ENCODE results near the gene CDH4.

Gene CDH4

GRCh38 chr20:61784801-61785566, 532.9 kb downstream of the CDH4 start:
- no CpG with 5 or more reads among the region's 18 CpGs for WGBS, 2 donors (ENCODE audit: extremely low coverage in 2 of 2, insufficient read length in 2 of 2, insufficient replicate concordance in 1 of 2)
- Histone ChIP-seq H3K79me1 (ENCODE audit: low read depth, low read length) (no peaks in the 10 kb centered on the region), H3K27ac (replicated peaks; ENCODE audit: low read length) (no peak overlapping the region), H2BK120ac (ENCODE audit: low read depth, low read length) (peak overlapping the region; percentile 29), H2BK5ac (ENCODE audit: low read length) (peak overlapping the region; percentile 83), H3K9ac (ENCODE audit: low read depth, low read length, poor library complexity) (no peak overlapping the region), H3K4me1 (ENCODE audit: control insufficient read depth in 2 of 2, insufficient read depth in 1 of 2, low read depth in 1 of 2, low read length in 2 of 2) (peaks cover 0 to 9% of the 10 kb centered on the region in 2 donors), H3K18ac (ENCODE audit: low read length) (peak overlapping the region; percentile 87), H4K8ac (ENCODE audit: low read depth, low read length) (peak overlapping the region; percentile 23), H3K4me3 (ENCODE audit: low read length in 2 of 2) (no peak overlapping the region), H2AK5ac (ENCODE audit: low read depth, low read length) (peak overlapping the region; percentile 97), H3K23ac (ENCODE audit: low read depth, low read length, poor library complexity) (peak overlapping the region; percentile 56), H3K14ac (ENCODE audit: low read length) (peak overlapping the region; percentile 97), H4K91ac (ENCODE audit: low read depth, low read length, poor library complexity) (peak overlapping the region; percentile 35), H3K27me3 (ENCODE audit: control insufficient read depth in 3 of 3, insufficient read depth in 3 of 3, low read depth in 1 of 3, low read length in 3 of 3) (no peaks in the 10 kb centered on the region), H3K4me2 (ENCODE audit: insufficient read depth, low read length, poor library complexity, severe bottlenecking) (no peak overlapping the region), H2AFZ (ENCODE audit: low read length) (no peak overlapping the region), H3K9me3 (replicated peaks in 1 of 2; ENCODE audit: control insufficient read depth in 2 of 2, insufficient read depth in 1 of 2, low read depth in 1 of 2, low read length in 2 of 2) (peaks cover 0 to 1% of the 10 kb centered on the region in 2 donors), H2BK15ac (ENCODE audit: low read length) (peak overlapping the region; percentile 86), H3K4ac (ENCODE audit: low read length) (no peak overlapping the region), H3K36me3 (replicated peaks in 1 of 2; ENCODE audit: control insufficient read depth in 2 of 2, insufficient read depth in 2 of 2, low read length in 2 of 2) (no peaks in the 10 kb centered on the region), H2BK12ac (ENCODE audit: low read length) (no peak overlapping the region)
- DNase-seq (ENCODE audit: low spot score), result no peak

- no CpG with 5 or more reads among the region's 1 CpG for WGBS, 2 donors (ENCODE audit: extremely low coverage in 2 of 2, insufficient read length in 2 of 2, insufficient replicate concordance in 1 of 2)
Measured at GRCh38 chr20:61785567-61785816, 533.4 kb downstream of the CDH4 start.

GRCh38 chr20:61786230-61786629, 534.2 kb downstream of the CDH4 start:
- peaks cover 0 to 9% of the 10 kb centered on the region in 2 donors for H3K4me1 ChIP-seq (ENCODE audit: control insufficient read depth in 2 of 2, insufficient read depth in 1 of 2, low read depth in 1 of 2, low read length in 2 of 2)
- H2BK15ac ChIP-seq (ENCODE audit: low read length), result no peak overlapping the region
- no peaks in the 10 kb centered on the region for H3K36me3 ChIP-seq (replicated peaks in 1 of 2; ENCODE audit: control insufficient read depth in 2 of 2, insufficient read depth in 2 of 2, low read length in 2 of 2)
- no peaks in the 10 kb centered on the region for H3K79me1 ChIP-seq (ENCODE audit: low read depth, low read length)
- H3K23ac ChIP-seq (ENCODE audit: low read depth, low read length, poor library complexity), result no peak overlapping the region
- no peaks in the 10 kb centered on the region for H3K27me3 ChIP-seq (ENCODE audit: control insufficient read depth in 3 of 3, insufficient read depth in 3 of 3, low read depth in 1 of 3, low read length in 3 of 3)
- DNase-seq (ENCODE audit: low spot score), result peak; percentile 29
- peak overlapping the region; percentile 78 for H3K18ac ChIP-seq (ENCODE audit: low read length)
- H3K14ac ChIP-seq (ENCODE audit: low read length), result peak overlapping the region; percentile 10
- no peak overlapping the region for H3K4me2 ChIP-seq (ENCODE audit: insufficient read depth, low read length, poor library complexity, severe bottlenecking)
- H3K9ac ChIP-seq (ENCODE audit: low read depth, low read length, poor library complexity), result no peak overlapping the region
- H2AK5ac ChIP-seq (ENCODE audit: low read depth, low read length), result peak overlapping the region; percentile 38
- H2BK12ac ChIP-seq (ENCODE audit: low read length), result no peak overlapping the region
- no CpG with 5 or more reads among the region's 14 CpGs for WGBS, 2 donors (ENCODE audit: extremely low coverage in 2 of 2, insufficient read length in 2 of 2, insufficient replicate concordance in 1 of 2)
- H3K4me3 ChIP-seq (ENCODE audit: low read length in 2 of 2), result no peak overlapping the region
- no peak overlapping the region for H3K4ac ChIP-seq (ENCODE audit: low read length)
- H4K91ac ChIP-seq (ENCODE audit: low read depth, low read length, poor library complexity), result no peak overlapping the region
- H3K27ac ChIP-seq (replicated peaks; ENCODE audit: low read length), result no peak overlapping the region
- H2BK120ac ChIP-seq (ENCODE audit: low read depth, low read length), result no peak overlapping the region
- H2AFZ ChIP-seq (ENCODE audit: low read length), result no peak overlapping the region
- peaks cover 0 to 3% of the 10 kb centered on the region in 2 donors for H3K9me3 ChIP-seq (replicated peaks in 1 of 2; ENCODE audit: control insufficient read depth in 2 of 2, insufficient read depth in 1 of 2, low read depth in 1 of 2, low read length in 2 of 2)
- H4K8ac ChIP-seq (ENCODE audit: low read depth, low read length), result no peak overlapping the region
- H2BK5ac ChIP-seq (ENCODE audit: low read length), result no peak overlapping the region

More at GRCh38 chr20:61785567-61785816, 533.4 kb downstream of the CDH4 start:
- Histone ChIP-seq H2AFZ (ENCODE audit: low read length) (no peak overlapping the region), H3K18ac (ENCODE audit: low read length) (no peak overlapping the region), H3K4me3 (ENCODE audit: low read length in 2 of 2) (no peak overlapping the region), H3K23ac (ENCODE audit: low read depth, low read length, poor library complexity) (no peak overlapping the region), H3K27ac (replicated peaks; ENCODE audit: low read length) (no peak overlapping the region), H3K4ac (ENCODE audit: low read length) (no peak overlapping the region), H2BK12ac (ENCODE audit: low read length) (no peak overlapping the region), H3K9ac (ENCODE audit: low read depth, low read length, poor library complexity) (no peak overlapping the region), H3K36me3 (replicated peaks in 1 of 2; ENCODE audit: control insufficient read depth in 2 of 2, insufficient read depth in 2 of 2, low read length in 2 of 2) (no peaks in the 10 kb centered on the region), H3K79me1 (ENCODE audit: low read depth, low read length) (no peaks in the 10 kb centered on the region), H3K9me3 (replicated peaks in 1 of 2; ENCODE audit: control insufficient read depth in 2 of 2, insufficient read depth in 1 of 2, low read depth in 1 of 2, low read length in 2 of 2) (peaks cover 0 to 3% of the 10 kb centered on the region in 2 donors), H3K14ac (ENCODE audit: low read length) (no peak overlapping the region), H3K4me2 (ENCODE audit: insufficient read depth, low read length, poor library complexity, severe bottlenecking) (no peak overlapping the region), H2AK5ac (ENCODE audit: low read depth, low read length) (no peak overlapping the region), H2BK120ac (ENCODE audit: low read depth, low read length) (no peak overlapping the region), H3K4me1 (ENCODE audit: control insufficient read depth in 2 of 2, insufficient read depth in 1 of 2, low read depth in 1 of 2, low read length in 2 of 2) (peaks cover 0 to 9% of the 10 kb centered on the region in 2 donors), H4K91ac (ENCODE audit: low read depth, low read length, poor library complexity) (no peak overlapping the region), H2BK15ac (ENCODE audit: low read length) (no peak overlapping the region), H3K27me3 (ENCODE audit: control insufficient read depth in 3 of 3, insufficient read depth in 3 of 3, low read depth in 1 of 3, low read length in 3 of 3) (no peaks in the 10 kb centered on the region), H4K8ac (ENCODE audit: low read depth, low read length) (no peak overlapping the region), H2BK5ac (ENCODE audit: low read length) (no peak overlapping the region)
- no peak for DNase-seq (ENCODE audit: low spot score)

GRCh38 chr20:61788343-61788742, 536.3 kb downstream of the CDH4 start:
- Histone ChIP-seq H3K4me1 (ENCODE audit: control insufficient read depth in 2 of 2, insufficient read depth in 1 of 2, low read depth in 1 of 2, low read length in 2 of 2) (peaks cover 0 to 9% of the 10 kb centered on the region in 2 donors), H3K14ac (ENCODE audit: low read length) (no peak overlapping the region), H2BK15ac (ENCODE audit: low read length) (no peak overlapping the region), H3K9ac (ENCODE audit: low read depth, low read length, poor library complexity) (no peak overlapping the region), H3K18ac (ENCODE audit: low read length) (peak overlapping the region; percentile 65), H2AFZ (ENCODE audit: low read length) (no peak overlapping the region), H3K79me1 (ENCODE audit: low read depth, low read length) (no peaks in the 10 kb centered on the region), H3K4me2 (ENCODE audit: insufficient read depth, low read length, poor library complexity, severe bottlenecking) (no peak overlapping the region), H2BK5ac (ENCODE audit: low read length) (no peak overlapping the region), H3K36me3 (replicated peaks in 1 of 2; ENCODE audit: control insufficient read depth in 2 of 2, insufficient read depth in 2 of 2, low read length in 2 of 2) (no peaks in the 10 kb centered on the region), H2AK5ac (ENCODE audit: low read depth, low read length) (peak overlapping the region; percentile 34), H3K27ac (replicated peaks; ENCODE audit: low read length) (no peak overlapping the region), H3K23ac (ENCODE audit: low read depth, low read length, poor library complexity) (no peak overlapping the region), H2BK12ac (ENCODE audit: low read length) (no peak overlapping the region), H4K8ac (ENCODE audit: low read depth, low read length) (no peak overlapping the region), H3K27me3 (ENCODE audit: control insufficient read depth in 3 of 3, insufficient read depth in 3 of 3, low read depth in 1 of 3, low read length in 3 of 3) (no peaks in the 10 kb centered on the region), H2BK120ac (ENCODE audit: low read depth, low read length) (no peak overlapping the region), H3K4me3 (ENCODE audit: low read length in 2 of 2) (no peak overlapping the region), H3K9me3 (replicated peaks in 1 of 2; ENCODE audit: control insufficient read depth in 2 of 2, insufficient read depth in 1 of 2, low read depth in 1 of 2, low read length in 2 of 2) (peaks cover 0 to 3% of the 10 kb centered on the region in 2 donors), H4K91ac (ENCODE audit: low read depth, low read length, poor library complexity) (no peak overlapping the region), H3K4ac (ENCODE audit: low read length) (no peak overlapping the region)
- no CpG with 5 or more reads among the region's 5 CpGs for WGBS, 2 donors (ENCODE audit: extremely low coverage in 2 of 2, insufficient read length in 2 of 2, insufficient replicate concordance in 1 of 2)
- DNase-seq (ENCODE audit: low spot score), result no peak
